ENCODE measurements around the gene CENPV.

The CENPV gene

DNA sequence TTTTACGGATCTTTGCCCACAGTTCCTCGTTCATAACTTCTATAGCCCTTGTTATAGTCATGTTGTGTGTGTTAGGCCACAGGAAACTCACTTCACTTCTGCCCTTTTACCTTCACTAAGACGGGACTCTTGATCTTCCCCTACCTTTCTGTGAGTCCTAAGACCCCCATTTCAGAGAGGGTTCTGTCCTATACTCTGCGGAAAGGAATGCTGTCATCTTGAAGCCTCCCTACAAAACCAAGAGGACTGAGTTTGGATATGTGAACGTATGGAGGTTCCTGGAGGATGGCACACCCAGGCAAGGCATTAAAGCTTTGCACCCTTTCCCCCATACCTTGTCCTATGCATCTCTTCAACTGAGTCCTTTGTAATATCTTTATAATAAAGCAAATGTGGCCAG, 31.3 kb upstream of the CENPV start:
- Histone ChIP-seq H3K27me3 (replicated peaks; ENCODE audit: control insufficient read depth, insufficient read depth, low read length) (no peaks in the 10 kb centered on the region), H3K4me3 (replicated peaks; ENCODE audit: low read depth, low read length) (no peak overlapping the region), H3K36me3 (ENCODE audit: control insufficient read depth, insufficient read depth, low read length) (peaks cover 9% of the 10 kb centered on the region)
- no peak for DNase-seq (ENCODE audit: extremely low read depth, insufficient read length)
- TF ChIP-seq, protein P1, sequence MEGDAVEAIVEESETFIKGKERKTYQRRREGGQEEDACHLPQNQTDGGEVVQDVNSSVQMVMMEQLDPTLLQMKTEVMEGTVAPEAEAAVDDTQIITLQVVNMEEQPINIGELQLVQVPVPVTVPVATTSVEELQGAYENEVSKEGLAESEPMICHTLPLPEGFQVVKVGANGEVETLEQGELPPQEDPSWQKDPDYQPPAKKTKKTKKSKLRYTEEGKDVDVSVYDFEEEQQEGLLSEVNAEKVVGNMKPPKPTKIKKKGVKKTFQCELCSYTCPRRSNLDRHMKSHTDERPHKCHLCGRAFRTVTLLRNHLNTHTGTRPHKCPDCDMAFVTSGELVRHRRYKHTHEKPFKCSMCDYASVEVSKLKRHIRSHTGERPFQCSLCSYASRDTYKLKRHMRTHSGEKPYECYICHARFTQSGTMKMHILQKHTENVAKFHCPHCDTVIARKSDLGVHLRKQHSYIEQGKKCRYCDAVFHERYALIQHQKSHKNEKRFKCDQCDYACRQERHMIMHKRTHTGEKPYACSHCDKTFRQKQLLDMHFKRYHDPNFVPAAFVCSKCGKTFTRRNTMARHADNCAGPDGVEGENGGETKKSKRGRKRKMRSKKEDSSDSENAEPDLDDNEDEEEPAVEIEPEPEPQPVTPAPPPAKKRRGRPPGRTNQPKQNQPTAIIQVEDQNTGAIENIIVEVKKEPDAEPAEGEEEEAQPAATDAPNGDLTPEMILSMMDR (IDR thresholded peaks at IDR 0.05; ENCODE audit: insufficient read depth, low read length, poor library complexity, severe bottlenecking), result no peak

DNA sequence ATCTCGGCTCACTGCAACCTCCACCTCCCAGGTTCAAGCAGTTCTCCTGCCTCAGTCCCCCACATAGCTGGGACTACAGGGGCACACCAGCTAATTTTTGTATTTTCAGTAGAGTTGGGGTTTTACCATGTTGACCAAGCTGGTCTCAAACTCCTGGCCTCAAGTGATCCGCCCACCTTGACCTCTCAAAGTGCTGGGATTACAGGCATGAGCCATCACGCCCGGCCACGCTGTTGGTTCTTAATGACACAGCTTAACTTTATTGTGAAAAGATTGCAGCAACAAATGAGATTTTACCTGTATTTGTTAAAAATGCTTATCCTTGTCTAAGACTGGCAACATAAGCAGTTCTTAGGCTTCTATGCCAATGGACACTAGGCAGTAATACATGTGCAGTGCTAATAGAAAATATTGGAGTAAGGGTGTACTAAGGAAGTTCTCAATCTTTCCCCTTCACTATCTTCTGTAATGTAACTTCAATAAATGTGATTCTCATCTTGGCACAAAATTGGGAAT, 30.6 kb upstream of the CENPV start:
- no peak for DNase-seq (ENCODE audit: extremely low read depth, insufficient read length)
- Histone ChIP-seq H3K36me3 (ENCODE audit: control insufficient read depth, insufficient read depth, low read length) (peaks cover 9% of the 10 kb centered on the region), H3K27me3 (replicated peaks; ENCODE audit: control insufficient read depth, insufficient read depth, low read length) (no peaks in the 10 kb centered on the region), H3K4me3 (replicated peaks; ENCODE audit: low read depth, low read length) (peak overlapping the region; percentile 77)
- TF ChIP-seq, protein P1 (IDR thresholded peaks at IDR 0.05; ENCODE audit: insufficient read depth, low read length, poor library complexity, severe bottlenecking), result no peak

DNA sequence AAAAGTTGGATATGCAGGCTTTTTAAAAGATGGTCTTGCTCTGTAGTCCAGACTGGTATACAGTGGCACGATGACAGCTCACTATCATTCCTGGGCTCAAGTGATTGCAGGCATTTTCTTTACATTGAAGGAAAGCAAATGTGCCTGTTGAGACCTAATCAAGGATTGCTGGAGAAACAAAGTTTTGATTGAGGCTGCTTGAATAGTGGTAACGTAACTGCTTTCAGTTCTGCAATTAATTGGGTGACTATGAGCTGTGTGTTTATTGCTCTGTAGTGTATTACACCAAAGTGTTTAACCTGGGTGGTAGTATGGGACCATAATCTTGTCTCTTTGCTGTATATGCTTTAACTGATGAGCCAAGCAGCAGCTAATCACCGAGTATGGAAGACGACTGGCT, 29.9 kb upstream of the CENPV start:
- H3K4me3 ChIP-seq (replicated peaks; ENCODE audit: low read depth, low read length), result peak overlapping the region; percentile 77
- DNase-seq (ENCODE audit: extremely low read depth, insufficient read length), result no peak
- TF ChIP-seq, protein P1 (IDR thresholded peaks at IDR 0.05; ENCODE audit: insufficient read depth, low read length, poor library complexity, severe bottlenecking), result no peak

DNA sequence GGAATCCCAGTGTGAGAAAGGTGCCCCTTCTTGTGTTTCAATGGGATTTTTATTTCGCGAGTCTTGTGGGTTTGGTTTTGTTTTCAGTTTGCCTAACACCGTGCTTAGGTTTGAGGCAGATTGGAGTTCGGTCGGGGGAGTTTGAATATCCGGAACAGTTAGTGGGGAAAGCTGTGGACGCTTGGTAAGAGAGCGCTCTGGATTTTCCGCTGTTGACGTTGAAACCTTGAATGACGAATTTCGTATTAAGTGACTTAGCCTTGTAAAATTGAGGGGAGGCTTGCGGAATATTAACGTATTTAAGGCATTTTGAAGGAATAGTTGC, 28.2 kb upstream of the CENPV start:
- peak overlapping the region; percentile 77 for H3K4me3 ChIP-seq (replicated peaks; ENCODE audit: low read depth, low read length)
- H3K36me3 ChIP-seq (ENCODE audit: control insufficient read depth, insufficient read depth, low read length), result peaks cover 9% of the 10 kb centered on the region
- TF ChIP-seq, protein P1 (IDR thresholded peaks at IDR 0.05; ENCODE audit: insufficient read depth, low read length, poor library complexity, severe bottlenecking), result no peak
- no peak for DNase-seq (ENCODE audit: extremely low read depth, insufficient read length)
- H3K27me3 ChIP-seq (replicated peaks; ENCODE audit: control insufficient read depth, insufficient read depth, low read length), result no peaks in the 10 kb centered on the region

More for the DNA sequence above, 29.9 kb upstream of the CENPV start:
- H3K36me3 ChIP-seq (ENCODE audit: control insufficient read depth, insufficient read depth, low read length), result peaks cover 9% of the 10 kb centered on the region
- no peaks in the 10 kb centered on the region for H3K27me3 ChIP-seq (replicated peaks; ENCODE audit: control insufficient read depth, insufficient read depth, low read length)

DNA sequence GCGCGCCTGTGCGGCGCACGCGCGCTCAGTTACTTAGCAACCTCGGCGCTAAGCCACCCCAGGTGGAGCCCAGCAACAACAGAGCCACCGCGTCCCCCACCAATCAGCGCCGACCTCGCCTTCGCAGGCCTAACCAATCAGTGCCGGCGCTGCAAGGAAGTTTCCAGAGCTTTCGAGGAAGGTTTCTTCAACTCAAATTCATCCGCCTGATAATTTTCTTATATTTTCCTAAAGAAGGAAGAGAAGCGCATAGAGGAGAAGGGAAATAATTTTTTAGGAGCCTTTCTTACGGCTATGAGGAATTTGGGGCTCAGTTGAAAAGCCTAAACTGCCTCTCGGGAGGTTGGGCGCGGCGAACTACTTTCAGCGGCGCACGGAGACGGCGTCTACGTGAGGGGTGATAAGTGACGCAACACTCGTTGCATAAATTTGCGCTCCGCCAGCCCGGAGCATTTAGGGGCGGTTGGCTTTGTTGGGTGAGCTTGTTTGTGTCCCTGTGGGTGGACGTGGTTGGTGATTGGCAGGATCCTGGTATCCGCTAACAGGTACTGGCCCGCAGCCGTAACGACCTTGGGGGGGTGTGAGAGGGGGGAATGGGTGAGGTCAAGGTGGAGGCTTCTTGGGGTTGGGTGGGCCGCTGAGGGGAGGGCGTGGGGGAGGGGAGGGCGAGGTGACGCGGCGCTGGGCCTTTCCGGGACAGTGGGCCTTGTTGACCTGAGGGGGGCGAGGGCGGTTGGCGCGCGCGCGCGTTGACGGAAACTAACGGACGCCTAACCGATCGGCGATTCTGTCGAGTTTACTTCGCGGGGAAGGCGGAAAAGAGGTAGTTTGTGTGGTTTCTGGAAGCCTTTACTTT, 27.6 kb upstream of the CENPV start, which contains the start of gene UBB:
Gene UBB, plus strand, starts transcription at position 452 of the 856 bp plus-strand sequence. CDS start 817 bp downstream, outside the sequence.
- TF ChIP-seq, protein P1 (IDR thresholded peaks at IDR 0.05; ENCODE audit: insufficient read depth, low read length, poor library complexity, severe bottlenecking), result no peak
- H3K4me3 ChIP-seq (replicated peaks; ENCODE audit: low read depth, low read length), result peak within 1 kb of the TSS; percentile 77
- H3K36me3 ChIP-seq (ENCODE audit: control insufficient read depth, insufficient read depth, low read length), result peaks cover 9% of the 10 kb centered on the region
- H3K27me3 ChIP-seq (replicated peaks; ENCODE audit: control insufficient read depth, insufficient read depth, low read length), result no peaks in the 10 kb centered on the region
- DNase-seq (ENCODE audit: extremely low read depth, insufficient read length), result peak; percentile 97
